Measurements from ENCODE around the gene ALOXE3. TPM values are rescaled to one million over a fixed set of nuclear protein-coding genes. Genes with fewer than 3 reads are reported as not detected.

Gene ALOXE3
- total RNA-seq, 1 donor from 2014 or later: not detected

GRCh38 chr17:8121407-8121680 is 3.0 kb upstream of the ALOXE3 start:
- Mint-ChIP-seq H3K27me3 (peaks cover 49% of the 10 kb centered on the region), H3K4me1 (peaks cover 82% of the 10 kb centered on the region), H3K27ac (no peak overlapping the region), H3K4me3 (peak overlapping the region; percentile 93), H3K9me3 (no peaks in the 10 kb centered on the region), H3K36me3 (ENCODE audit: low read depth) (peaks cover 15% of the 10 kb centered on the region)
- ChIA-PET POLR2A (interaction anchor here (1.0 to 5.2 kb wide), 5 partner anchors 17 to 103 kb away, joined by 5 to 46 read pairs (median 28); no protein-coding TSS in a partner anchor), CTCF (interaction anchor here (2.3 kb wide), 1 partner anchor 18 kb away, joined by 8 read pairs; no protein-coding TSS in a partner anchor)
- no peak for TF ChIP-seq CTCF (IDR thresholded peaks at IDR 0.05)
- intact Hi-C loops (cut with micrococcal nuclease): no loop called here
- ATAC-seq (ENCODE audit: low read depth) (no peak), DNase-seq (no peak)

DNA sequence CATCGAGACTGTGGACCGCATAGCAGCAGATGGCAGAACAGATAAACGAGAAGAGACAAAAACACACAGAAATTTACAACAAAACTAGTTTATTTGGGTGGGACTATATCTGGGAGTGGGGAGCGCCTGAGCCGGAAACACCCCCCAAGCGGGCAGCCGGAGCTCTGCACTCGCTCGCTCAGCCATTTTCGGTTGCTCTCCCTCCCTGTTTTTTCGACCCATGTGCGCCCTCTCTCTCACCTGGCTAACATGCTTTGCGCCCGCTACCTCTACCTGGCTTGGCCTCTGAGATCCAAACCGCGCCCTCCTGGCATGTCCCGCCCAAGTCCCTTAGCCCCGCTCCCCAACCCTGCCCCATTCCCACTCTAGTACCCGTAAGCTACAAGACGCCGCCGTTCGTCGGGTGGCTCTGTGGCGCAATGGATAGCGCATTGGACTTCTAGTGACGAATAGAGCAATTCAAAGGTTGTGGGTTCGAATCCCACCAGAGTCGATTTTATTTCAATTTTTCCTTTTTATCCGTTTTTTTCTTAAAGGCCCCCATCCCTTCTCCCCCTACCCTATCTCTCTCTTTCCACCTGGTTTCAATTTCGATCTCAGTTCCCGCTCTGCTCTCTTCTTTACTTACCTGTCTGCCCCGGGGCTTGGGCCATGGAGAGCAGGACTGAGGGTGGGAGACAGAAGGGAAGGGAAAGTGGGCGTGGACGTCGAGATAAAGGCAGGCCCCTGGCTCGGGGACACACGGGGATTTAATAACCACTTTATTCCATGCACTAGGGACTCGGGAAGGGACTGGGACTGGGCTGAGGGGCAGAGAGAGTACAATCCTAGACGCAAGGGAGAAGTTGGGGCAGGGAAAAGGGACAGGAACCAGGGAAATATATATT is 2.4 kb upstream of the ALOXE3 start:
- POLR2A ChIA-PET: interaction anchor here (0.6 to 5.2 kb wide), 20 partner anchors 10 to 434 kb away, joined by 3 to 57 read pairs (median 10); partner anchors contain the start of genes BORCS6, CTC1, RANGRF and SLC25A35
- intact Hi-C loops (cut with micrococcal nuclease): loop anchor here (1.0 kb wide), 1 partner anchor 19 kb away; no protein-coding TSS in a partner anchor
- peaks cover 76% of the 10 kb centered on the region for H3K4me1 Mint-ChIP-seq
- TF ChIP-seq CTCF (IDR thresholded peaks at IDR 0.05): no peak
- H3K27me3 Mint-ChIP-seq: peaks cover 53% of the 10 kb centered on the region
- peak; percentile 53 for DNase-seq
- CTCF ChIA-PET: interaction anchor here (0.8 to 5.6 kb wide), 12 partner anchors 27 to 180 kb away, joined by 3 to 37 read pairs (median 12); partner anchors contain the start of genes PFAS and SLC25A35
- H3K36me3 Mint-ChIP-seq (ENCODE audit: low read depth): peaks cover 12% of the 10 kb centered on the region
- H3K9me3 Mint-ChIP-seq: no peaks in the 10 kb centered on the region
- peak overlapping the region; percentile 93 for H3K4me3 Mint-ChIP-seq
- peak overlapping the region; percentile 96 for H3K27ac Mint-ChIP-seq
- peak; percentile 1 for ATAC-seq (ENCODE audit: low read depth)

DNA sequence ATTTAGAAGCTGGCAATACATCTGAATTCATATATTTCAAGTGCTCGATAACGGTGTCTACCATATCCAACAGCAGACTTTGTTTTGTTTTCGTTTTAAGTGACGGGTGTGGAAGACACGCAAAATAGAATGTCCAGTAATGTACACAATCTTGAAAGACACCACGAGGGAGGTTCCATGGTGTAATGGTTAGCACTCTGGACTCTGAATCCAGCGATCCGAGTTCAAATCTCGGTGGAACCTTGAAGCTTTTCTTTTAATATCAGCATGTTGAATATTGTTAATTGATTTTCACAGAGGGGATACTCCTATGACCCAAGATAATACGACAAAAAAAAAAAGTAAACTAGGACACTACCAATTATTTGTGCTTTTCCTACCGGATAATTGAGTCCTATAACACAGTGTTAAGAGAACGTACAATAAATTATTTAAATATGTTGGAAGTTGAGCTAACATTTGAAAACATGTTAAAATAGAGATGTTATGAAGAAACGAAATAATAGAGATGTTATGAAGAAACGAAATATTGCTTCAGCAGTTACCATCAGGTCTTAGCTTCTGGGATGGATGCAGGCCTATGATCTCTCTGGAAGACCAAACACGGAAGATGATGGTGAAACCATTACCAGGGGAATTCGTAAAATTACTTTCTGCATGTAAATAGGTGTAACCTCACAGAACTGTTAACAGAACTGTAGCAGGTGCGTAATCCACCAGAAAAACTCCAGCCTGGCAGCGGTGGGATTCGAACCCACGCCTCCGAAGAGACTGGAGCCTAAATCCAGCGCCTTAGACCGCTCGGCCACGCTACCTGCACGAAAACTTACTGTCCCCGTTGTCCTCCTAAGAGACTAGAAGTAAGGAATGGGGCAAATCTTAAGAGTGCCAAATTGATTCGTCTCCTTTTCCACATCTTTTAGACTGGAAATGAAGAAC is 1.5 kb upstream of the ALOXE3 start:
- intact Hi-C loops (cut with micrococcal nuclease): loop anchor here (1.0 to 2.0 kb wide), 12 partner anchors 19 to 431 kb away; partner anchors contain the start of genes NAA38, PFAS, RANGRF and WRAP53
- ChIA-PET POLR2A (interaction anchor here (0.6 to 5.2 kb wide), 28 partner anchors 9 to 433 kb away, joined by 3 to 57 read pairs (median 10); partner anchors contain the start of genes BORCS6, CTC1, PER1 and RANGRF), CTCF (interaction anchor here (0.6 to 5.6 kb wide), 26 partner anchors 10 to 257 kb away, joined by 3 to 37 read pairs (median 8); partner anchors contain the start of genes KRABD2, PFAS, SLC25A35 and VAMP2)
- H3K4me1 Mint-ChIP-seq: peaks cover 67% of the 10 kb centered on the region
- H3K36me3 Mint-ChIP-seq (ENCODE audit: low read depth): peaks cover 9% of the 10 kb centered on the region
- H3K9me3 Mint-ChIP-seq: no peaks in the 10 kb centered on the region
- TF ChIP-seq CTCF (IDR thresholded peaks at IDR 0.05): no peak
- DNase-seq (peak; percentile 69), ATAC-seq (ENCODE audit: low read depth) (peak; percentile 43)
- H3K27ac Mint-ChIP-seq: peak overlapping the region; percentile 96
- H3K4me3 Mint-ChIP-seq: peak overlapping the region; percentile 93
- H3K27me3 Mint-ChIP-seq: peaks cover 58% of the 10 kb centered on the region

GRCh38 chr17:8118769-8119580 is 661 bp upstream of the ALOXE3 start:
- DNase-seq (peak; percentile 81), ATAC-seq (ENCODE audit: low read depth) (peak; percentile 68)
- peak; percentile 26 for TF ChIP-seq CTCF (IDR thresholded peaks at IDR 0.05)
- Mint-ChIP-seq H3K4me1 (peaks cover 58% of the 10 kb centered on the region), H3K27ac (peak overlapping the region; percentile 96), H3K36me3 (ENCODE audit: low read depth) (peaks cover 9% of the 10 kb centered on the region), H3K4me3 (peak overlapping the region; percentile 93), H3K9me3 (no peaks in the 10 kb centered on the region), H3K27me3 (peaks cover 56% of the 10 kb centered on the region)
- ChIA-PET POLR2A (interaction anchor here (0.5 to 5.2 kb wide), 26 partner anchors 8 to 432 kb away, joined by 3 to 57 read pairs (median 10); partner anchors contain the start of genes BORCS6, CTC1, PER1 and RANGRF), CTCF (interaction anchor here (0.6 to 5.6 kb wide), 26 partner anchors 9 to 258 kb away, joined by 3 to 37 read pairs (median 8); partner anchors contain the start of genes CTC1, KRABD2, PFAS and SLC25A35)
- intact Hi-C loops (cut with micrococcal nuclease): loop anchor here (1.0 to 2.0 kb wide), 14 partner anchors 28 to 430 kb away; partner anchors contain the start of genes NAA38, PFAS, RANGRF and RPL26

Data from activated B cell treated with CpG ODN at 0.5 μM for 24 hours (primary cell).